NCI-H2107 treated with DMSO at 0.1 percent for 48 hours (cell line): Measurements from ENCODE around the gene EDAR.

Experiments used
- DNase-seq: peaks from one replicate; lab custom pipeline; 2025; ENCODE audit not compliant: unreplicated experiment; lab: John Stamatoyannopoulos, UW

Gene EDAR

DNA sequence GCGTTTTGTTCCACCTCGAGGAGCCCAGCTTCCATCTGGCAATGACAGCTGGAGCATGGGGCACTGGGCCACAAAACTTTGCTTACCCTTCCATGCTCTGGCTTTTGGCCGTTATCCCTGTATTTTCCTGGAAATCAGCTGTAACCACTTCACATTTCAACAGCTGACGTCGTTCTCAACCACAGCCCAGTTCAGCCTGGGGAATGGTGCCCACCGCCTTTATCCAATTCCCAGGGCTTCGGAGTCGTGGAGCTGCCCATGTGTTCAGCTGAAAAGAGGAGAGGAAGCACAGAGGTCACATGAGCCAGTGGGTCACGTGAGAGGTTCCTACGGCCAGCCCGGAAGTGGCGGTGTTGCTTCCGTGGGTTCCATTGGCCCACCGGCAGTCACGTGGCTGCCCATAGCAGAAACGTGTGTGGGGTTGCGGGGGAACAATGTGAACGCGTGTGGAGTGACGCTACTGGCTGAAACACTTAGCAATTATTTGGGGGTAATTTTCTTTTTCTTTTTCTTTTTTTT is 16.7 kb upstream of the EDAR start:
- no peak for DNase-seq

DNA sequence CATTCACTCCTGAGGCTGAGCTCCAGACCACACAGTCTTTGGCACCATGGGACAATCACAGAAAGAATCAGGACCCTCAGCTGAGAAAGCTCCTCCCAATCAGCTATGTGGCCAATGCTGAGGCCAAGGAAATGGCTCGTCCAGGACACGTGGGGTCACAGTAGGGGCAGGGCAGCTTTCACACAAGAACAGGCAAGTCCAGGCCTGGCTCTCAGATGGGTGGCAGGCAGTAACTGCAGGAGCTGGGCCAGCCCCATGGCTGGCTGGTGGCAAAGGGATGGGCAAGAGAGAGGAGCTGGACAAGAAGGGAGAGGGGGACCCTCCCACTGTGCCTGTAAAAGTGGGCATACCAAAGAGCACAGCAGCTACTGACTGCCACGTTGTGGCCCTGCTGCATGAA is 12.2 kb upstream of the EDAR start:
- DNase-seq = no peak

DNA sequence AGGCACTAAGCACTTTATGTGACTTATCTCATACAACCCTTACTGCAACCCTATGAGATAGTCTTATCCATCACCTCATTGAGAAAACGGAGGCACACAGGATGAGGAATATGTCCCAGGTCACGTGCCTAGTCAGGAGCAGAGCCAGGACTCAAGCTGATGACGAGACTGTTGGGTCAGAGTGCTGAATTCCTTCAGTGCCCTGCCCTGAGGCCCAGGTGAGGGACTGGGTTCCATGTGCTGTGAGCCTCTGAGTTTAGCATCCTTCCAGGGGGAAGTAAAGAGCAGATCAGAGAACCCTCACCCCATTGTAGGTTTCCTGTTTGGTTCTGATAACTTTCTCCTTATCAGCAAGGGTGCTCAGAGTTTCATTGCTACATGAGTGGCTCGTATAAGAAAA is 11.7 kb upstream of the EDAR start:
- no peak for DNase-seq

DNA sequence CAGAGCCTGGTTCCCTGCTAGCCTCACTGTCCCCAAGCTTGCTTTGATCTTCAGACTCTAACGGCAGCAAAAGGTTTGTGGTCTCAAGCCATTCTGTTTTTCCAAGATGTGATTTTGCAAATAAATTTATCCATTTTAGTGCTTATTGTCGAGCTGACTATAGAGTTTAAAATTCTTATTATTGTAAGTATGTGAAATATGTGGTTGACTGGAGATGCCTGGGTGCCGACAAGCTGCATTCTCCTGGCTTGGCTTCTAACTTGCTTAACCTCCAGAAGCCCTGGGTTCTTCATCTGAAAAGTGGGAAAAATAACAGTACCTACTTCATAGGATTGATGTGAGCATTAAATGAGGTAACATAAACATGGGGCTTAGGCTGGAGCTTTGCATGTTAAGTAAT is 9.9 kb upstream of the EDAR start:
- DNase-seq = no peak

DNA sequence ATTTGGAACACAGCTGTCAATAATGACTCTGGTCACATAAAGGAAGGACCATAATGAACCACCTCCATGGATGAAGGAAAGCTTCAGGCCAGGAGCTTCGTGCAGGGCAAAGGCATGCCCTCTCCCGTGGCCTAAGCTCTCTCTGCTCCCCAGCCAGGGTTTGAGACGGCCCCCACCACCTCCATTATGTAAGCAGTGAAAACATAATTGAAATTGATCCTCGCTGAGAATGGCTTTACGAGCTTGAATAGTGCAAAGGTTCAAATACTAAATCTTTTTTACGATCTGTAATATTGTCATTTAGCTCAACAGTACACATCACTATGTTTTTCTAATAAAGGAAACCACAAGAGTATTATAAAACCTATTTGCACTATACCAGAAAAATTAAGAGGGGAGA is 5.2 kb upstream of the EDAR start:
- no peak for DNase-seq

DNA sequence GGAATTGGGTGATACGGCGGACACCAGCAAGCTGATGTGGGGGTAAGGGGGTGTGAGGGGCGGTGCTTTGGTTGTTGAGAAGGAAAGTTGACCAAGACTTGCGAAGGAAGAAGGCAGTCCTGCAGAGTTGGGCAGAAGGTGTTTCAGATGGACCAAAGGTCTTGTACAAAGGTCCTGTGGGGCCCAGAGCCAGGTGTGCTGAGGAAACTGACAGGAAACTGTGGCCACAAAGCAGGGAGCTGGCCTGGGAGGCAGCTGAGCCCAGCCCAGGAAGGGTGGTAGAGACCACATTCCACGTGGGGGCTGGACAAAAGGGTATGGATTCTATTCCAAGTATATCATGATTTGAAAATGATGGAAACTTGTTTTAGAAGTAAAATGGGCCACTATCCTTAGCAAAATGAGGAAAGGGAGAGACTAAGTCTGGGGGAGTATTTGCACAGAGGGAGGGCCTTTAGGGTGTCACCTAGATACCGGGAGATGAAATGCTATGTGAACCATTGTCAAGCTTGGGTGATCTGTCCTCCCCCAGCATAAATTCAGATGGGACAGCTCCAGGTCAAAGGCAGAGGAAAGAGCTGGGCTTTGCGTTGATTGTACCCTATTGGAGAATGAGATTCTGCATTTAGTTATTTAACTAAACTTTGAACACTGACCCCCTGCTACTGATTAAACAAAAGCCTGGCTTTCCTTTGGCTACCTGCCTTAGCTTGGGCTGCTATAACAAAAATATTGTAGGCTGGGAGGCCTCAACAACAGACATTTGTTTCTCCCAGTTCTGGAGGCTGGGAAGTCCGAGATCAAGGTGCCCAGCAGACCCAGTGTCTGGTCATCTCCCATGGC is 4.3 kb upstream of the EDAR start:
- DNase-seq = no peak

DNA sequence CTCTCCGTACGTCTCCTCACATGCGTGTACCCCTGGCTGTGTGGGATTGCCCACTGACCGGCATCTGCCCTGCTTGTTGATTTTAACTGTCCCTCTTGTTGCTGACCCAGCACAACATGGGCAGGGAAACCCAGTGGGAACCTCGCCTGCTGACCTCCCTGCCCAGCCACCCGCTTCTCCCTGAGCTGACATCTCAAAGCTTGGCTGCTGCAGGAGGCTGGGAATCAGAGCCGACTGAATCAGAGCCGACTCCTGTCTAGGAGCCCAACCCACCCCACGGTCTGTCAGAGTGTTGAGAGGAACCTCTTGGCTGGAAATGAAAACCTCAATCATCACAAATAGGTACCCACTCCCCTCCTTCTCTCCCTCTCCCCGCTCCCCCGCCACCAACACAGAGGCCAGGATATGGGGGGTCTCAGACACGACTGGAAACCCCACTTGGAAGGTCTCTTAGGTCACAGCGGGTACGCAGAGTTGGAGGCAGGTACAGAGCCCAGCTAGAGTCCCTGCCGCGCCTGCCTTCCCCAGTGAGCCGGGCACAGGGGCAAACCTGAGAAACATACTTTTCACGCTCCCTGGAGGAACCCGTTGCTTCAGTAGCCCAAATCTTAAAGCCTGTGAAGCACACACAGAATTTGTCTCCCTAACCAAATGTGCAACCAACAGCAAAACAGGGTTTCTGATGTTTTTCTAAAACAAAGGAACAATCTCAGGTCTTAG is 784 bp downstream of the EDAR start:
- no peak for DNase-seq

DNA sequence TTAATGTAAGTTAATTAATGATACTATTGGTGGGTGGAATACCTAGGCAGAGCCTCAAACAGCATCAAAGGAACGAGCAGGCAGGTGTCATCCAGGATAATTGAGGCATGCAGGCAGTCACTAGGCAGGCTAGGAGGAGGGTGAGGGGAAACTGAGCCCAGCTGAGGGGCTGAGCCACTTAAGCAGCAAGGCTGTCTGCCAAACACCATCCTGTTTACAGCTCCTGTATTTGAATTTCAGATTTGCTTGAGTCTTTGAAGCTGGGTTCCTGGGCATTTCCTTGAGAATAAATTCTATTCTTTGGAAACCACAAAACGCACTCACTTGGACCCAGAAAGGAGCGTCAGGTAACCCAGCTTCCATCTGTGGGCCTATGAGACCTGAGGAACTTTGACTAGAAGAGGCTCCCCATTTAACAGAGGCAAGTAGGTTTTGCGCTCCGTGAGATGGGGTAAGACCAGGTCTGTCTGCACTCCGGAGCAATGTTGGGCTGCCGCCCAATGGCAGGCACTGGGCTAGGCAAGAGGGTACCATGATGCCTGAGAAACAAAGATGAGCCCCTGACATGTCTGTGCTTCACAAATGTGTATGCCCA is 2.0 kb downstream of the EDAR start:
- DNase-seq = peak; percentile 0

DNA sequence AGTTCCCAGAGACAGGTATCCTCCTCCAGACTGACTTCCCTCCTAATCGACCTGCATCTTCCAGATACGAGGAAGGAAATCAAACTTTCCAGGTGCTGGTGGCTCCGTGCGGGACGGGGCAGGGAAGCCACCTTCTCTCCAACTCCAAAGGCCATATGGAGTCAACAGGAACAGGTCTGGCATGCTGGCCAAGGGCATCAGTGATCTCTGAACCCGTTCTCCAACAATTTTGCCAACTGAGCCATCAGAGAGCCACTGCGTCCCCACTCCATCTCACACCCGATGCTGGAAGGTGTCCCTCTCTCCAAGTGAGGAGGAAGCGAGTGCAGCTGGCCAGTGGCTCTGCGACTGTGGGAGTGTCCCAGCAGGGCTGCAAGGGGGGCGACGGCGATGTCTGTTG is 5.4 kb downstream of the EDAR start:
- DNase-seq = no peak

DNA sequence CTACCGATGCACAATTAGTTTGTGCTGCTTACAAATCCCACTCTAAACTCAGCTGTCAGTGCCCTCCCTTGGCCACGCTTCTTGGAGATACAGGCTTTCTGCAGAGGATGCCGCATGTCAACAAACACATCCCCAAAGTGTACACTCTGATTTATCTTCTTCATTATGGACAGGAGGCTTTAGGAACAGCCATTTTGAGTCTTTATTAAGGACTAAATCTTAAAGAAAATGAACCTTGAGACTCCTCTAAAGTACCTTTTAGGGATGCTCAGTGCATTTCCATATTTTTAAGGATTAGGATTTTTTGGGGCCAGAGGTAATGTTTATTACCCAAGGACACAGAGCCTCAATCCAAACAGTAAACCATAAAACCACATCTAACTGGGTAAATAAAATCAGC is 6.0 kb downstream of the EDAR start:
- no peak for DNase-seq

DNA sequence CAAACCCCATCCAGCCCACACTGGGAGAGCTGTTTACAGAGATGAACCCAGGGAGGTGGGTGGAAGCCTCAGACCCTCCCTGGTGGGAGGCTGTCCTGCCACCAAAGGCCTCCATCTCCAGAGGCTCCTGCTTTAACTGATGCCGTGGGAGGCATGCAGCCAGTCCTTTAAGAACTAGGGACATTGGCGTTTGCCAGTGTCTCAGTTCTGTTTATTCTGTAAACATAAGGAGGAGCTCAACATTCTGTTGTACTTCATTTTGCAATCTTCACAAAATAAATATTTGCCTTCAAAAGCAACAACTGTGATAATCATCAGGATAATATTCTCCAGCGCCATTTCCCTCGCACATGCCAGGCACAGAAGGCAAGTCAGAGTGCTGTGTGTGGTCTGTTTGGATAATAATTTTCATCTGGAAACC is 6.8 kb downstream of the EDAR start:
- DNase-seq = no peak

DNA sequence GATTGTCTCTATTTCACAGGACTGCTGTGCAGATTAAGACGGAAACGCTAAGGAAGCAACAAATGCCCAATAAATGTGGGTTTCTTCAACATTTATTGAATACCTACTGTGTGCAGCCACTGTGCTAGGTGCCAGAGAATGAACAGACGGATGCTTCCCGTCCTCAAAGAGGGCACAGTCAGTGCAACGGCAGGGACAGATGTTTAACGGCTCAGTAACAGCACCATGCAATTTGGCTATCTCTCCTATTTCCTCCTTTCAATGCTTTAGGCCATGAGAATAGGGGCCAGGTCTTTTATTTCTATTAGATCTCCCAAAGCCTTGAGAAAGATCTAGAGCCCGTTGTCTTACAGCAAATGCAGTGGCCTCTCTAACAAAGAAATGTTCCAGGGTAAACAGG is 7.2 kb downstream of the EDAR start:
- DNase-seq = no peak

DNA sequence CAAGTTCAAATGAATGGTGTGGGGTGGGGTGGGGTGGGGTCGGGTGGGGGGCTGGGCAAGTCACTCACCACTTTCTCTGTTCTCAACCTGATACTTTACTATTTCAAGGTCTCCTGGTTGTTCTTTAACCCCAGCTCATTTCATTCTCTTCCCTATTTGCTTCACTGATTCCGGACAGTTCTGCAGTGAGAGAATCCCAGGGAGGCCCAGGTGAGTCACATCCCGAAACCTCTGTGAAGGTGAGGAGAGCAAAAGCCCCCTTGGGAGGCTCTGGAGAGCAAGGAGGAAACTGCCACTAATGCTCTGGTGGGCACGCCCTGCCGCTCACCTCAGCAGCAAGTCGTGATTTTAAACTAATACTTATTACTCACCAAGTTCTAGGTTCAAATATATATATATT is 8.9 kb downstream of the EDAR start:
- no peak for DNase-seq

DNA sequence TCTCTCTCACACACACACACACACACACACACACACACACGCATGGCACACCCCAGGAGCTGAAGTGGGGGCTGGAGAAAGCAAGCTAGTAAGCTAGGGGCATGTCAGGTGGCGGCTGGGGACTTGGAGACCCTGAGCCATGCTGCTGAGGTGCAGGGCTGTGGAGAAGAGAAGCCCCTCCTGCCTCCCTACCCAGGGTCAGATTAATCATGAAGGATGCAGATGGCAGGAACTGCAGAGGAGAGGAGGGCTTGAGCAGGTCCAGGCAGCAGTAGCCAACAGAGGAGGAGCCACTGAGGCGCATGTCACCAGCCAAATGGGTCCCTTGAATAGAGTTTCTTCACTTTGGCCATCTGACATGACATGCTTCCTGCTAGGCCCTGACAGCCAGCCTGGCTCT is 9.6 kb downstream of the EDAR start:
- DNase-seq = no peak

DNA sequence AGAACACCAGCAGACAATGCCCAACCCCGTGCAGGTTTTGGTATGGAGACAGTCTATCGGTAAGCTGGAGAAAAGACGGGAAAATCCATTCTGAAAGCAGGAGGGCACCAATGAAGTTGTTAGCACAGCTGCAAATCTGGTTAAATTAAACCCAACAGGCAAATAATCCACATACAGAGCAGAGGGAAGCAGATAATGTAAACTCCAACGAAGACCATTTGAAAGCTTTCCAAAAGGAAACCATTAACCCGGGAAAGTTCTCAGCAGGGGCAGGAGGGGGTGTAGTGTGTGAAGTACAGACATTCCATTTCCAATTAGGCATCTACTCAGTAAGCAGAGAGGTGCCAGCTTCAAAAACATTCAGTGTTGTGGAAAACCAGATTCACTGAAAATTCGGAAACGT is 10.3 kb downstream of the EDAR start:
- DNase-seq = peak; percentile 9

DNA sequence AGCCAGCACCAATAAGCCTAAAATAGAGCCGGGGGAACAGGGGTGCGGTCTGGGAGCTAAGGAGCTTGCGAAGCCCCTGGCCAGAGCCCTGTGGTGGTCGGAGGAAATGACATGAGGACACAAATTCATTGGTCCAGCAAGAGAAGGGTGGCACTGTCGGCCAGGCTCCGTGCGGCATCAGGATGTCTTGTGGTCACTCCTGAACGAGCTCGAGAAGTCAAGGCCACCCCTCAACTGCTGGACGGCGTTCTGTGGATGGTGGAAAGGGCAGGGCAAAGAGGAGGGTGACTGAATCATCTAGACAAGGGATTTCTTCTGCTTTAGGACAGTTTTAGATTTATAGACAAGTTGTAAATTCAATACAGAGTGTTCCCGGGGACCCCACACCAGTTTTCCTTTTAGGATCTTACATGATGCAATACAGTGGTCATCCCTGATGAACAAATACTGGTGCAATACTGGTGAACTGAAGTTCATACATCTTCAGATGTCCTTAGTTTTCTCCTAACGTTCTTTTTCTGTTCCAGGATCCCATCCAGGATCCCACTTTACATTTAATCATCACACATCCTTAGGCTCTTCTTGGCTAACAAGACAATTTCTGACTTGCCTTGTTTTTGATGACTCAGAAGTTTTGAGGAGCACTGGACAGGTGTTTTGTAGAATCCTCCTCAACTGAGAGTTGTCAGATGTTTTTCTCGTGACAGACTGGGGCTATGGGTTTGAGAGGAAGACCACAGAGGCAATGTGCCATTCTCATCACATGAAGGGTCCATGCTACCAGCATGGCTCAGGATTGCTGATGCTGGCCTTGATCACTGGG is 13.2 kb downstream of the EDAR start:
- DNase-seq = no peak

DNA sequence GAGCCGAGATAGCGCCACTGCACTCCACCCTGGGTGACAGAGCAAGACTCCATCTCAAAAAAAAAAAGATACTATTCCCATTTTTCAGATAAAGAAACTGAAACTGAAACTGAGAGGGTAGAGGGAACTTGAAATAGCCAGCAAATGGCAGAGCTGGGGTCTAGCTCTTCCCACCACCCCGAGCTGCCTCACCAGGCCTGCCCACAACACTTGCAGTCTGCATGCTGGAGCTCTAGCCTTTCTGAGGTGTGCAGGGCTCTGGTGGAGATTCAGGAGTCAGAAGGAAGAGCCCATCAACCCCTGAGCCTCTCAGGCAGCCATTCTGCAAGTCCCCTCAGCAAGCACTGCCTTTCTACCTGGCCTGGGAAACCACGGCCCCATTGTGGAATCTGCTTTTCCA is 14.3 kb downstream of the EDAR start:
- no peak for DNase-seq

DNA sequence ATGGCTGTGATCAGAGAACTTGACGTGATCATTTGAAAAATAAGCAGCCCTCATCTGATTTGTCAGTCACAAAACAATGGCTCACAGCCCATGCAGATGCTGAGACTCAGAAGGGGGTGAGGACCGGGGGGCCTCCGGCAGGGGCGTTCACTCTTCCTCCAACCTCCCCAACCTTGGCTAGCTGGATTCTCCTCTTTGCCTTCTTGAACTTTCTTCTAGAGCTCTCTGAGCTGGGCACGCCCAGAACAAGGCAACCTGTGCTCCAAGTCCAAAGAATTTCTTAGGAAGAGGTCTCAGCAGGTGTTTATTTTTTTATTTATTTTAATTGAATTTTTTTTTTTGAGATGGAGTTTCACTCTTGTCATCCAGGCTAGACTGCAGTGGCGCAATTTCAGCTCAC is 16.4 kb downstream of the EDAR start:
- no peak for DNase-seq

DNA sequence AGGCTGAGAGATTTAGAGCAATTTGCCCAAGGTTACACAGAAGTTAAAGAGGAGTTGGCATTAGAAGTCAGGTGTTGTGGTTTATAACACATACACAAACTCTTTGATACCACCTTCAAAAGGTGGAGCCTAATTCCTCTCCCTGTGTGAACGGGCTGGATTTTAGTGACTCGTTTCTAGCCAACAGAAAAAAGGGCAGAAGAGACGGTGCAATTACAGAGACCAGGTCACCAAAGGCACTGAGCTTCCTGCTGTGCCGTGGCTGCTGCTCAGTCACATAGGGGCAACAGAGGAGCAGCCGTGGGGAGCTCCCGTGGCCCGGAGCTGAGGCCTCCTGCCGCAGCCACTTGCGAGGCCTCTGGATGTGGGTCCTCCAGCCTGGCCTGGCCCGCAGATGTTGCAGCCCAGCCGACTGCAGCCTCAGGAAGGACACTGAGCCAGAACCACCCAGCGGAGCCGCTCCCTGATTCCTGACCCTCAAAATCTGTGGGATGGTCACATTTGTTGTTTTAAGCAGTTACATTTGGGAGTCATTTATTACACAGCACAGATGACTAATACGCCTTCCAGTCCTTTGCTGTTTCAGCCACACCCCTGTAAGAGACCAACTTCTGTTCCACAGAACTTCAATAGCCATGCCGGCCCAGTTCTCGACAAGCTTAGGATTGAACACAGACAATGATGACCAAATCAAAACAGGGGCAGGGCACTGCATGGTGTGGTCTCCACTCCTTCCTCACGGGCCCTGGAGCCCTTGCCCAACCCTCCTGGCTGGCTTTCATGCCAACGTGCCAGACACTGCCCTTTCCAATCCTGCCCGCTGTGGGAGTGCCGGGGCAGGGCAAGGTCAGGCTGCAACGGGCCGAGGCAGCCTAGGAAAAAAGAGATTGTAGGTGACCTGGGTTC is 17.1 kb downstream of the EDAR start:
- no peak for DNase-seq

DNA sequence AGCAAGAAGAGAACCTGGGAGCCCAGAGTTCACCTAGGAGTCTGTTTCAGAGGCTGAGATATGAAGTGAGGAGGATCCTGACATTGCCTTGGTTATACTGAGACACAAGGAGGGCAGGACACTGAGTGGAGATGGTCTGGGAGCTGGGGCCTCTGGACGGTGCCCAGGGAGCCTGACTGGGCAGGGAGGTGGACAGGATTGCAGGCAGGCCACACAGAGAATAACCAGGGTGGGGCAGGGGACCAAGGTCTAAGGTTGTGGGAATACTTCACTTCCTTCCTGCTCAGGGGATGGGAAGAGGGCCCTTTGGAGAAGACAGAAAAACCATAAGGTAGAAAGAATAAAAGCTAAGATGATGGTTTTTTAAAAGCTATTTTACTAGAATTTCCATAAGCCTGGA is 18.7 kb downstream of the EDAR start:
- DNase-seq = no peak
